Endothelial cell of umbilical vein (primary cell): ENCODE data around the gene THBD. TPM values are rescaled to one million over a fixed set of nuclear protein-coding genes. Genes with fewer than 3 reads are reported as not detected.

Experiments
- BruUV-seq: library from RNA; stranded (reverse); fragments of 400-500 nt; replicated peaks from 2 replicates; lab custom pipeline; 2021; lab: Mats Ljungman, UMichigan
- CTCF ChIA-PET: fragments of 300-600, 350-600 bp; sonication (Branson Sonifier 250); formaldehyde crosslinking; loops from one replicate; lab custom pipeline; 2021; ENCODE audit warnings: antibody characterized with exemption, inconsistent platforms; lab: Charles Lee
- POLR2A ChIA-PET: fragments of 300-600, 350-600 bp; sonication (Branson Sonifier 250); formaldehyde crosslinking; loops from one replicate; lab custom pipeline; 2021; ENCODE audit warnings: antibody characterized with exemption, inconsistent platforms; lab: Charles Lee
- DNase-seq: peaks from one replicate; pipeline ENCODE4 v3.0.0-alpha.2; 2011; ENCODE audit warnings: low read depth, low spot score
- FAIRE-seq: peaks from 2 replicates; lab custom pipeline; 2011; peaks lifted over from hg19 to GRCh38; lab: Jason Lieb, UNC
- H2AFZ ChIP-seq: 2 replicates; pipeline ENCODE4 v1.6.0; 2012; ENCODE audit warnings: low read depth, low read length, control low read depth, inconsistent platforms
- H3K27ac ChIP-seq: 2 replicates; pipeline ENCODE4 v1.5.1; 2011; ENCODE audit warnings: low read depth, mild to moderate bottlenecking, control low read depth, low read length, moderate library complexity; ENCODE audit not compliant: insufficient read depth
- H3K27me3 ChIP-seq, 2 experiments: 2 replicates each; pipeline versions ENCODE4 v1.6.0 to v1.6.1; 2011; ENCODE audit warnings: low read length in 2 of 2, mixed read lengths in 1 of 2; ENCODE audit not compliant: control insufficient read depth in 2 of 2, insufficient read depth in 2 of 2
- H3K36me3 ChIP-seq, 2 experiments: 2 replicates in 1 of 2; 3 replicates in 1 of 2; pipeline ENCODE4 v1.5.1; 2011; ENCODE audit warnings: low read length in 2 of 2, mild to moderate bottlenecking in 1 of 2, moderate library complexity in 1 of 2; ENCODE audit not compliant: control insufficient read depth in 2 of 2, insufficient read depth in 2 of 2; ENCODE audit errors: extremely low read depth in 1 of 2
- H3K4me1 ChIP-seq: 3 replicates; pipeline ENCODE4 v1.5.1; 2011; ENCODE audit warnings: mild to moderate bottlenecking, low read length; ENCODE audit not compliant: control insufficient read depth, insufficient read depth; ENCODE audit errors: extremely low read depth
- H3K4me2 ChIP-seq: 2 replicates; pipeline ENCODE4 v1.6.1; 2011; ENCODE audit warnings: low read length, control low read depth, mixed read lengths; ENCODE audit not compliant: insufficient read depth
- H3K4me3 ChIP-seq, 3 experiments: fragments of 200-600 bp in 1 of 3; sonication (generic), shearing (Covaris generic) in 1 of 3; replicated peaks in 1 of 3; 2 replicates each; pipeline ENCODE4 v1.5.1; 2011 to 2016; ENCODE audit warnings: control low read depth in 3 of 3, low read length in 3 of 3, mild to moderate bottlenecking in 2 of 3, inconsistent platforms in 1 of 3, low read depth in 1 of 3, moderate library complexity in 1 of 3; ENCODE audit not compliant: insufficient read depth in 1 of 3
- H3K79me2 ChIP-seq: 2 replicates; pipeline ENCODE4 v1.6.0; 2012; ENCODE audit warnings: low read length, inconsistent platforms; ENCODE audit not compliant: control insufficient read depth, insufficient read depth
- H3K9ac ChIP-seq: replicated peaks from 2 replicates; pipeline ENCODE3; 2011; ENCODE audit warnings: low read length, control low read depth; ENCODE audit not compliant: insufficient read depth; ENCODE audit errors: extremely low read depth
- H3K9me1 ChIP-seq: replicated peaks from 3 replicates; pipeline ENCODE4 v1.6.0; 2011; ENCODE audit warnings: mild to moderate bottlenecking, low read length; ENCODE audit not compliant: control insufficient read depth, insufficient read depth; ENCODE audit errors: extremely low read depth
- H3K9me3 ChIP-seq: replicated peaks from 2 replicates; pipeline ENCODE4 v1.5.1; 2012; ENCODE audit warnings: low read length, inconsistent platforms; ENCODE audit not compliant: control insufficient read depth, insufficient read depth
- H4K20me1 ChIP-seq: replicated peaks from 2 replicates; pipeline ENCODE3; 2011; ENCODE audit warnings: mild to moderate bottlenecking, low read length; ENCODE audit not compliant: control insufficient read depth, insufficient read depth; ENCODE audit errors: extremely low read depth
- CTCF ChIP-seq, 2 donors: IDR thresholded peaks; 1 replicate in 1 of 2; 2 replicates in 1 of 2; pipeline ENCODE4 v1.5.1; 2011; ENCODE audit warnings: low read length in 2 of 2, mild to moderate bottlenecking in 2 of 2, moderate library complexity in 2 of 2, control low read depth in 1 of 2, inconsistent platforms in 1 of 2, low read depth in 1 of 2; ENCODE audit not compliant: insufficient read depth in 1 of 2; ENCODE audit errors: extremely low read depth in 1 of 2
- EZH2 ChIP-seq: IDR thresholded peaks from 2 replicates; pipeline ENCODE4 v1.6.1; 2012; ENCODE audit warnings: borderline replicate concordance, low read depth, mild to moderate bottlenecking, moderate library complexity, low read length, inconsistent platforms; ENCODE audit not compliant: severe bottlenecking
- FOS ChIP-seq: IDR thresholded peaks from 2 replicates; pipeline ENCODE4 v1.6.1; 2011; ENCODE audit warnings: mild to moderate bottlenecking, low read length, moderate library complexity, borderline replicate concordance; ENCODE audit not compliant: insufficient read depth
- GATA2 ChIP-seq: IDR thresholded peaks from 2 replicates; pipeline ENCODE4 v1.7.0; 2011; ENCODE audit warnings: low read depth, mild to moderate bottlenecking, moderate library complexity, mixed read lengths, low read length; ENCODE audit not compliant: insufficient read length, insufficient read depth
- JUN ChIP-seq: IDR thresholded peaks from 2 replicates; pipeline ENCODE4 v1.6.1; 2011; ENCODE audit warnings: borderline replicate concordance, low read depth; ENCODE audit not compliant: insufficient read length, insufficient read depth
- MYC ChIP-seq: IDR thresholded peaks from one replicate; pipeline ENCODE4 v1.6.1; 2011; ENCODE audit warnings: mild to moderate bottlenecking, low read depth, low read length
- POLR2A ChIP-seq: IDR thresholded peaks from 2 replicates; pipeline ENCODE4 v1.6.1; 2012; ENCODE audit warnings: low read depth, mild to moderate bottlenecking, control low read depth, low read length
- POLR2AphosphoS5 ChIP-seq: IDR thresholded peaks from 2 replicates; pipeline ENCODE4 v1.6.1; 2012; ENCODE audit warnings: low read depth, mild to moderate bottlenecking, control low read depth, low read length, moderate library complexity; ENCODE audit not compliant: insufficient read depth
- dilution Hi-C: fragments of 300-500 bp; cut with MboI; formaldehyde crosslinking; loops from one replicate; pipeline ENCODE4 v1.15.0; 2019; ENCODE audit warnings: low sequenced_read_pairs; ENCODE audit not compliant: extremely low pct_ligation_motif_present
- intact Hi-C: fragments of 100-400 bp; cut with micrococcal nuclease; formaldehyde crosslinking; loops from one replicate; pipeline ENCODE4 v1.10.0; 2022
- polyA plus RNA-seq, 4 experiments: library from polyadenylated mRNA; depleted of rRNA in 3 of 4; stranded (reverse) in 3 of 4; unstranded in 1 of 4; fragments of >200 nt; gene quantifications; 2 replicates each; pipeline versions ENCODE4 v1.2.1 to v1.2.3, GENCODE V29; 2011 to 2012; ENCODE audit warnings: missing spikeins in 1 of 4
- total RNA-seq: library from RNA; stranded (reverse); gene quantifications from 2 replicates; pipeline ENCODE4 v1.2.3, GENCODE V29; 2021
- TF ChIP-seq, protein P1 (sequence below): IDR thresholded peaks from 2 replicates; pipeline ENCODE4 v1.6.1; 2011; ENCODE audit not compliant: insufficient read depth, insufficient read length

The THBD gene
- total and polyA plus RNA-seq, 2 donors (not counting 3 experiments of a cell fraction or from before 2014, with no cell fraction given), result 17.1 to 28.0 TPM

DNA sequence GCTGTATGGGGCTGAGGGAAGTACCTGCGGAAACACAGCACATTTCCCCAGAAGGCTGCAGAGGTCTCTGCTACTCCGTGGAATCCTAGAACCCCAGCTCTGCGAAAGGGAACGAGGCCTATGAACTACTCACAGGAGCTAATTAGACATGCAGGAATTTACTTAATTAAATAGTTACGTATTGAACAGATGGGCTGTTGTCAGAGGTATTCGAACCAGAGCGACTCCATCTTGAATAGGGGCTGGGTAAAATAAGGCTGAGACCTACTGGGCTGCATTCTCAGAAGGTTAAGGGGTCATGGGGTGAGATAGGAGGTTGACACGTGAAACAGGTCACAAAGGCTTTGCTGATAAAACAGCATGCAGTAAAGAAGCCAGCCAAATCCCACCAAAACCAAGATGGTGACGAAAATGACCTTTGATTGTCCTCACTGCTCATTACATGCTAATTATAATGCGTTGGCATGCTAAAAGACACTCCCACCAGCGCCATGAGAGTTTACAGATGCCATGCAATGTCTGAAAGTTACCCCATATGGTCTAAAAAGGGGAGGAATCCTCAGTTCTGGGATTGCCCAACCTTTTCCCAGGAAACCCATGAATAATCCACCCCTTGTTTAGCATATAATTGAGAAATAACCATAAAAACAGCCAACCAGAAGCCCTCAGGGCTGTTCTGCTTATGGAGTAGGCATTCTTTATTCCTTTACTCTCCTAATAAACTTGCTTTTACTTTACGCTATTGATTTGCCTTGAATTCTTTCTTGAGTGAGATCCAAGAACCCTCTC, 29.0 kb downstream of the THBD start:
- Histone ChIP-seq H4K20me1 (no peaks in the 10 kb centered on the region), H3K4me3 (no peak overlapping the region), H3K36me3 (no peaks in the 10 kb centered on the region), H3K9me1 (no peaks in the 10 kb centered on the region), H3K4me2 (no peak overlapping the region), H3K27ac (no peak overlapping the region), H3K4me1 (no peaks in the 10 kb centered on the region), H3K27me3 (no peaks in the 10 kb centered on the region), H3K9ac (no peak overlapping the region), H3K9me3 (no peaks in the 10 kb centered on the region), H3K79me2 (no peaks in the 10 kb centered on the region), H2AFZ (no peak overlapping the region)
- no peak for TF ChIP-seq CTCF (IDR thresholded peaks at IDR 0.05; ENCODE audit: extremely low read depth in 1 of 2, insufficient read depth in 1 of 2, low read depth in 1 of 2, low read length in 2 of 2)
- TF ChIP-seq MYC, result no peak
- no peak for TF ChIP-seq JUN
- no peak for TF ChIP-seq POLR2AphosphoS5
- no peak for TF ChIP-seq FOS
- TF ChIP-seq POLR2A, result no peak
- TF ChIP-seq, protein P1, sequence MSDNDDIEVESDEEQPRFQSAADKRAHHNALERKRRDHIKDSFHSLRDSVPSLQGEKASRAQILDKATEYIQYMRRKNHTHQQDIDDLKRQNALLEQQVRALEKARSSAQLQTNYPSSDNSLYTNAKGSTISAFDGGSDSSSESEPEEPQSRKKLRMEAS, result no peak
- no peak for TF ChIP-seq GATA2
- no peak for TF ChIP-seq EZH2
- FAIRE-seq (no peak), DNase-seq (no peak)
- intact Hi-C loops (no loop called here), dilution Hi-C loops (no loop called here)
- BruUV-seq, result no TSS peak
- POLR2A ChIA-PET, result no interaction called here
- CTCF ChIA-PET, result interaction anchor here (1.0 to 1.4 kb wide), 2 partner anchors 181 to 320 kb away, joined by 3 to 8 read pairs; no protein-coding TSS in a partner anchor
